Breast epithelium (tissue), 3 donors: ENCODE data around the gene EVA1B.

Experiments used
- POLR2A ChIP-seq: fragments of 450-650 bp; IDR thresholded peaks from one replicate; pipeline ENCODE4 v1.6.1; 2016; ENCODE audit warnings: antibody characterized with exemption, mild to moderate bottlenecking, moderate library complexity
- TF ChIP-seq, protein P1 (sequence below), 3 donors: fragments of 450-650 bp; IDR thresholded peaks; one replicate each; pipeline ENCODE4 v1.5.1; 2016 to 2017; ENCODE audit warnings: antibody characterized with exemption in 3 of 3, mild to moderate bottlenecking in 3 of 3, moderate library complexity in 3 of 3

GRCh38 chr1:36322786-36323635 is 434 bp downstream of the EVA1B start:
- TF ChIP-seq, protein P1, sequence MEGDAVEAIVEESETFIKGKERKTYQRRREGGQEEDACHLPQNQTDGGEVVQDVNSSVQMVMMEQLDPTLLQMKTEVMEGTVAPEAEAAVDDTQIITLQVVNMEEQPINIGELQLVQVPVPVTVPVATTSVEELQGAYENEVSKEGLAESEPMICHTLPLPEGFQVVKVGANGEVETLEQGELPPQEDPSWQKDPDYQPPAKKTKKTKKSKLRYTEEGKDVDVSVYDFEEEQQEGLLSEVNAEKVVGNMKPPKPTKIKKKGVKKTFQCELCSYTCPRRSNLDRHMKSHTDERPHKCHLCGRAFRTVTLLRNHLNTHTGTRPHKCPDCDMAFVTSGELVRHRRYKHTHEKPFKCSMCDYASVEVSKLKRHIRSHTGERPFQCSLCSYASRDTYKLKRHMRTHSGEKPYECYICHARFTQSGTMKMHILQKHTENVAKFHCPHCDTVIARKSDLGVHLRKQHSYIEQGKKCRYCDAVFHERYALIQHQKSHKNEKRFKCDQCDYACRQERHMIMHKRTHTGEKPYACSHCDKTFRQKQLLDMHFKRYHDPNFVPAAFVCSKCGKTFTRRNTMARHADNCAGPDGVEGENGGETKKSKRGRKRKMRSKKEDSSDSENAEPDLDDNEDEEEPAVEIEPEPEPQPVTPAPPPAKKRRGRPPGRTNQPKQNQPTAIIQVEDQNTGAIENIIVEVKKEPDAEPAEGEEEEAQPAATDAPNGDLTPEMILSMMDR (IDR thresholded peaks at IDR 0.05) = no peak
- TF ChIP-seq POLR2A = no peak
